Measurements from ENCODE around the gene ABCF3.

ABCF3 gene

DNA sequence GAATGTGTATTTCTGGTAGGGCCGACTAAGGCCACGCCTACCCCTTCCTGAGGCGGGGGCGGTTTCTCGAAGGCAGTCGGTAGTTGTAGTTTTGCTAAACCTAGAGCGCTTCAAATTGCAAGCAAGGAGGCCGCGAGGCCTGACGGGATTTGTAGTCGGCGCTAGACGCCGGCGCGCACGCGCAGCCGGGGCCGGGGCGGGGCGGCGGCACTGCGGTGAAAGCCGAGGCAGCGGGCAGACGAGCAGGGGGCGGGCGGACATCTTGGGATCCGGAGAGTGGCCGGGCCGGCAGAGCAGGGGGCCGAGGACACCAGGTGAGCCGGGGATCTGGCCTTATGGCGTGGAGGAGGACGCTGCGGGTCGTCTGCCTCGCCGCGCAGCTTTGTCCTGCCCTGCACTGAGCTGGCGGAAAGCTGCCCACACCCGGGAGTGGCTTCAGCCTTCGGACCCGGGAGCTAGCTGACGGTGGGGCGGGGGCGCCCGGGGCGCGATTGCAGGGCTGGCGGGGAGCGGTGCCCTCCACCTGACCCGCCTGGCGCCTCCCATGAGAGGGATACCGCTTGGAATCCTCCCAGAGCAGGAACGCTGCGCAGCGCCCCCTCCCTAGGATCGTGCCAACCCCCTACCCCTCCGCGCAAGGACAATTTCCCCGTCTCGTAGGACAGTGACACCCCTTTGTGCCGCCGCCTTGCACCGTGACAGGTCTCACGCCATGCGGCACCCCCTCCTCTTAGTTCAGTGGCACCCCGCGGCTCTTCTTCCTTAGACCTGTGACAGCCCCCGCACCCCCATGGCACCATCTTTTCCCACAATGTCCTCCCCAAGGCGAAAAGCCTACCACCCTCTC lies 11.1 kb upstream of the ABCF3 start, which contains the start of gene AP2M1:
TSS of gene AP2M1 (plus strand) at position 210 of the 847 bp plus-strand sequence. CDS start 2,139 bp downstream, outside the sequence.
- H3K27ac ChIP-seq, result peak within 1 kb of the TSS; percentile 98
- TF ChIP-seq, protein P1, sequence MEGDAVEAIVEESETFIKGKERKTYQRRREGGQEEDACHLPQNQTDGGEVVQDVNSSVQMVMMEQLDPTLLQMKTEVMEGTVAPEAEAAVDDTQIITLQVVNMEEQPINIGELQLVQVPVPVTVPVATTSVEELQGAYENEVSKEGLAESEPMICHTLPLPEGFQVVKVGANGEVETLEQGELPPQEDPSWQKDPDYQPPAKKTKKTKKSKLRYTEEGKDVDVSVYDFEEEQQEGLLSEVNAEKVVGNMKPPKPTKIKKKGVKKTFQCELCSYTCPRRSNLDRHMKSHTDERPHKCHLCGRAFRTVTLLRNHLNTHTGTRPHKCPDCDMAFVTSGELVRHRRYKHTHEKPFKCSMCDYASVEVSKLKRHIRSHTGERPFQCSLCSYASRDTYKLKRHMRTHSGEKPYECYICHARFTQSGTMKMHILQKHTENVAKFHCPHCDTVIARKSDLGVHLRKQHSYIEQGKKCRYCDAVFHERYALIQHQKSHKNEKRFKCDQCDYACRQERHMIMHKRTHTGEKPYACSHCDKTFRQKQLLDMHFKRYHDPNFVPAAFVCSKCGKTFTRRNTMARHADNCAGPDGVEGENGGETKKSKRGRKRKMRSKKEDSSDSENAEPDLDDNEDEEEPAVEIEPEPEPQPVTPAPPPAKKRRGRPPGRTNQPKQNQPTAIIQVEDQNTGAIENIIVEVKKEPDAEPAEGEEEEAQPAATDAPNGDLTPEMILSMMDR (conservative IDR thresholded peaks at IDR 0.05), result no peak
- peak; percentile 27; the same call in 1 of the 2 replicates for TF ChIP-seq ZFX (IDR thresholded peaks at IDR 0.05)

DNA sequence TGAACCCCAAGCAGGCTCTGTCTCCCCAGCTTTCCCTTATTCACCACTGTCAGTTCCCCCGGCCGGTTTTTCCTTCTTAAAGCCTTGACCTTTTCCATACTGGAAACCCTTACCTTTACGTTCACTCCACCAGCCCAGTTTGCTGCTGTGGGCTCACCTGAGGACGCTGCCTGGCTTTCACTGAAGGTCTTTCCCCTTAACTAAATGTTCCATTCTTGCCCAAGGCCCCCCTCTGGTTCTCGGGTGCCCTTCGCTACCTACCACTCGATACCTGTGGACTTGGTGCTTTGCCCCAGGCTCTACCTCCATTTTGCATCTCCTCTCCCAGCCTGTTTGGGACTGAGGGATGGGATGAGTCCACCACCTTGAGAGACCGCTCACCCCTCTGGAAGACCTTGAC lies 10.5 kb upstream of the ABCF3 start:
- TF ChIP-seq, protein P1 (conservative IDR thresholded peaks at IDR 0.05), result no peak
- no peak for TF ChIP-seq ZFX (IDR thresholded peaks at IDR 0.05)
- H3K27ac ChIP-seq, result peak overlapping the region; percentile 98

DNA sequence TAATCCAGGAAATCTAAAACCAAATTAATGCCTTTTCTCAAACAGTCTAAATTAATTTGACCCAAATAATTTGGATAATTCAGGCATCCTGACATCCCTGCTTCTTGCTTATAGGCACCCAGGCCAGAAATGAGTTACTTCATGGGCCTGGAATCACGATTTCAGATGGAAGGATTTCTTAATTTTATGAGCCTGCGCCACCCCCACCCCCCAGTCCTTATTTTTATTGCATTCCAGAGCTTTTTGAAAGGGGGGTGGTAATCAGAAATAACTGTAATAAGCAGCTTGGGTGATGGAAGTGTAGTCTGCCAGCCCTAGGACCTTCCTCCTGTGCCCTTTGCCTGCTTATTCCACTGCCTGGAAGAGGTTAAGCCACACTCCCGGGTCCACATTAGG lies 10.0 kb upstream of the ABCF3 start:
- peak overlapping the region; percentile 98 for H3K27ac ChIP-seq
- TF ChIP-seq ZFX (IDR thresholded peaks at IDR 0.05), result no peak
- TF ChIP-seq, protein P1 (conservative IDR thresholded peaks at IDR 0.05), result no peak

DNA sequence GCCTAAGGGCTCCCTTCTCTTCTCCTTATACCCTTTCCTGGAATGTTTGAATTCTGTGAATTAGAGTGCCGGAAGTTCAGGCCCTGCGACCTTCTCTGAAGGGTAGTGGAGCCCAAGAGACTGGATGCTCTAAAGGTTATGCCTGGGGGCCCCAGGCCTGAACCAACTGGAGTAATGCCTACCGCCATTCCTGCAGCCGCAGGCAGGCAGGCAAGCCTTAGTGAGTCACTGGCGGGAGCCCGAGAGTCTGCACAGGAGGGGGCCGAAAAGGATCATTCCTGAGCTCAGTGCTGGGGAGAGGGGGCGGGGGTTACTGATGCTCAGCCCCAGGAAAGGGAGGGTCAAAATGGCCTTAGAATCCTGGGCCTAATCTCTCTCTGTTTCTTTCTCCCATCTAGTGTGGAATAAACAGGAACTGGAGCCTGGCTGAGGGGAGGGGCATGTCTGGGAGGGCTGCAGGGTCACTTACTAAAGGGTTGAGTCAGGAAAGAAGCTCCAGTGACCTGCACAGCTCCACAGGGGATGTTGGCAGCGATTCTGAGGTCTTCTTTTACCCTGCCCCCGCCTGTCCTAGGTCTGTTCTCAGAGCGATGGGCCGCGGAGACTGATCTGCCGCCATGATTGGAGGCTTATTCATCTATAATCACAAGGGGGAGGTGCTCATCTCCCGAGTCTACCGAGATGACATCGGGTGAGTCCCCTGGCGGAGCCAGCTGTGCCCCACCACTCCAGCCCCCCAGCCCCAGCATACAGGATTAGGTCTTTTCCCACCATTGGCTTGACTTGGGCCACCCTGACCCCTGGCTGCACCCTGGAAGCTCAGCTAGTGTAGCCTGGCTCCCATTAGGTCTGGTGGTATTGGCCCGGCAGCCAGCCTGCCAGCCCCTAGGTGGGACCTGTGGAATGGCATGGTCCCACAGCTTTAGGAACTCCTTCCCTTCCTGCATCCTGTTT lies 9.3 kb upstream of the ABCF3 start:
- 0 out of 2 replicates have a peak overlapping the region, but pooled peaks have one; percentile 1 for H3K27ac ChIP-seq
- no peak for TF ChIP-seq ZFX (IDR thresholded peaks at IDR 0.05)
- TF ChIP-seq, protein P1 (conservative IDR thresholded peaks at IDR 0.05), result no peak

DNA sequence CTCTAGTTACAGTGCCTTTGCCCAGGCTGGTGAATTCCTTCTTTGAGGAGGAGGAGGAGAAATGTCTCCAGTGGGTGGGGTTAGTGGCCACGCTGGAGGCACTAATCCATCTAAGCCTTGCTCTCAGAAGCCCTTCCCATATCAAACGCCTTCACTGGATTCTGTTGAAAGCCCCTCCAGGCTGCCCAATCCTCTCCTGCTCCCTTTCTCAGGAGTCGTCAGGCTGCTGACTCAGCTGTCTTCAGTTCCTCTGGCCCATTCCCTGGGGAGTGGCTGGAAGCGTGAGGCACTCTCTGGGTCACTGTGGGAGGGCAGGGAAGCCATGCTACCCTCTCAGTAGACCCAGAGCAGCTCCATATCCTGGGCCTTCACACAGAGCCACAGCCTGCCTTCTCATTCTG lies 8.7 kb upstream of the ABCF3 start:
- no peak for TF ChIP-seq ZFX (IDR thresholded peaks at IDR 0.05)
- TF ChIP-seq, protein P1 (conservative IDR thresholded peaks at IDR 0.05), result no peak
- H3K27ac ChIP-seq, result no peak overlapping the region

DNA sequence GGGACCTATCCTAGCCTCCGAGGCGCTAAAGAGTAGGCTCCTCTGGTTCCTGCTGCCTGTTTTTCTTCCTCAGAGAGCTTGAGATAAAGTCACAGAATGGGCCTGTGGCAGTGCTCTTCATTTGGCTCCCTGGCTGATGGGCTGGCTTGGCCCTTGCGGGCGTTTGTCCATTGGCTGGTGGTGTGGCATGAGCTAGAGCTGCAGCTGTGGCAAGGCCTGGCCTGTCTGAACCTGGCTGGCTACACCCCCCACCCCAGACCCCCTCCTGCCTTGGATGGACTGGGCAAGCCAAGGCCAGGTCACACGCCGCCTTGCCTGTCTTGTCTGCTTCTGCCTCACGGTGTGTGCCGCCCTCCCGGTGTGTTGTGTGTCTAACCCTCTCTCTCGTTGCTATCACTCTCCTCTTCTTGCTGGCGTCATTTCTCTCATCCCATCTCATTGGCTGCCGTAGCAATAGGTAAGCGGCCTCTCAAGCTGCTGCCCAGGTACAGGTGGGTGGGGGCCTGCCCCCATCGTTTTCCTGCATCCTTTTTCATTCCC lies 8.2 kb upstream of the ABCF3 start:
- no peak overlapping the region for H3K27ac ChIP-seq
- no peak for TF ChIP-seq ZFX (IDR thresholded peaks at IDR 0.05)
- TF ChIP-seq, protein P1 (conservative IDR thresholded peaks at IDR 0.05), result no peak

Measured in C4-2B (cell line).